Endothelial cell of umbilical vein (primary cell): ENCODE results near the gene AAGAB. TPM values are rescaled to one million over a fixed set of nuclear protein-coding genes. Genes with fewer than 3 reads are reported as not detected.

ENCODE experiments used
- BruUV-seq: library from RNA; stranded (reverse); fragments of 400-500 nt; replicated peaks from 2 replicates; lab custom pipeline; 2021; lab: Mats Ljungman, UMichigan
- CTCF ChIA-PET: fragments of 300-600, 350-600 bp; sonication (Branson Sonifier 250); formaldehyde crosslinking; loops from one replicate; lab custom pipeline; 2021; ENCODE audit warnings: antibody characterized with exemption, inconsistent platforms; lab: Charles Lee
- POLR2A ChIA-PET: fragments of 300-600, 350-600 bp; sonication (Branson Sonifier 250); formaldehyde crosslinking; loops from one replicate; lab custom pipeline; 2021; ENCODE audit warnings: antibody characterized with exemption, inconsistent platforms; lab: Charles Lee
- DNase-seq: peaks from one replicate; pipeline ENCODE4 v3.0.0-alpha.2; 2011; ENCODE audit warnings: low read depth, low spot score
- FAIRE-seq: peaks from 2 replicates; lab custom pipeline; 2011; peaks lifted over from hg19 to GRCh38; lab: Jason Lieb, UNC
- H2AFZ ChIP-seq: 2 replicates; pipeline ENCODE4 v1.6.0; 2012; ENCODE audit warnings: low read depth, low read length, control low read depth, inconsistent platforms
- H3K27ac ChIP-seq: 2 replicates; pipeline ENCODE4 v1.5.1; 2011; ENCODE audit warnings: low read depth, mild to moderate bottlenecking, control low read depth, low read length, moderate library complexity; ENCODE audit not compliant: insufficient read depth
- H3K27me3 ChIP-seq, 2 experiments: 2 replicates each; pipeline versions ENCODE4 v1.6.0 to v1.6.1; 2011; ENCODE audit warnings: low read length in 2 of 2, mixed read lengths in 1 of 2; ENCODE audit not compliant: control insufficient read depth in 2 of 2, insufficient read depth in 2 of 2
- H3K36me3 ChIP-seq, 2 experiments: 2 replicates in 1 of 2; 3 replicates in 1 of 2; pipeline ENCODE4 v1.5.1; 2011; ENCODE audit warnings: low read length in 2 of 2, mild to moderate bottlenecking in 1 of 2, moderate library complexity in 1 of 2; ENCODE audit not compliant: control insufficient read depth in 2 of 2, insufficient read depth in 2 of 2; ENCODE audit errors: extremely low read depth in 1 of 2
- H3K4me1 ChIP-seq: 3 replicates; pipeline ENCODE4 v1.5.1; 2011; ENCODE audit warnings: mild to moderate bottlenecking, low read length; ENCODE audit not compliant: control insufficient read depth, insufficient read depth; ENCODE audit errors: extremely low read depth
- H3K4me2 ChIP-seq: 2 replicates; pipeline ENCODE4 v1.6.1; 2011; ENCODE audit warnings: low read length, control low read depth, mixed read lengths; ENCODE audit not compliant: insufficient read depth
- H3K4me3 ChIP-seq, 3 experiments: fragments of 200-600 bp in 1 of 3; sonication (generic), shearing (Covaris generic) in 1 of 3; replicated peaks in 1 of 3; 2 replicates each; pipeline ENCODE4 v1.5.1; 2011 to 2016; ENCODE audit warnings: control low read depth in 3 of 3, low read length in 3 of 3, mild to moderate bottlenecking in 2 of 3, inconsistent platforms in 1 of 3, low read depth in 1 of 3, moderate library complexity in 1 of 3; ENCODE audit not compliant: insufficient read depth in 1 of 3
- H3K79me2 ChIP-seq: 2 replicates; pipeline ENCODE4 v1.6.0; 2012; ENCODE audit warnings: low read length, inconsistent platforms; ENCODE audit not compliant: control insufficient read depth, insufficient read depth
- H3K9ac ChIP-seq: replicated peaks from 2 replicates; pipeline ENCODE3; 2011; ENCODE audit warnings: low read length, control low read depth; ENCODE audit not compliant: insufficient read depth; ENCODE audit errors: extremely low read depth
- H3K9me1 ChIP-seq: replicated peaks from 3 replicates; pipeline ENCODE4 v1.6.0; 2011; ENCODE audit warnings: mild to moderate bottlenecking, low read length; ENCODE audit not compliant: control insufficient read depth, insufficient read depth; ENCODE audit errors: extremely low read depth
- H3K9me3 ChIP-seq: replicated peaks from 2 replicates; pipeline ENCODE4 v1.5.1; 2012; ENCODE audit warnings: low read length, inconsistent platforms; ENCODE audit not compliant: control insufficient read depth, insufficient read depth
- H4K20me1 ChIP-seq: replicated peaks from 2 replicates; pipeline ENCODE3; 2011; ENCODE audit warnings: mild to moderate bottlenecking, low read length; ENCODE audit not compliant: control insufficient read depth, insufficient read depth; ENCODE audit errors: extremely low read depth
- CTCF ChIP-seq, 2 donors: IDR thresholded peaks; 1 replicate in 1 of 2; 2 replicates in 1 of 2; pipeline ENCODE4 v1.5.1; 2011; ENCODE audit warnings: low read length in 2 of 2, mild to moderate bottlenecking in 2 of 2, moderate library complexity in 2 of 2, control low read depth in 1 of 2, inconsistent platforms in 1 of 2, low read depth in 1 of 2; ENCODE audit not compliant: insufficient read depth in 1 of 2; ENCODE audit errors: extremely low read depth in 1 of 2
- EZH2 ChIP-seq: IDR thresholded peaks from 2 replicates; pipeline ENCODE4 v1.6.1; 2012; ENCODE audit warnings: borderline replicate concordance, low read depth, mild to moderate bottlenecking, moderate library complexity, low read length, inconsistent platforms; ENCODE audit not compliant: severe bottlenecking
- FOS ChIP-seq: IDR thresholded peaks from 2 replicates; pipeline ENCODE4 v1.6.1; 2011; ENCODE audit warnings: mild to moderate bottlenecking, low read length, moderate library complexity, borderline replicate concordance; ENCODE audit not compliant: insufficient read depth
- GATA2 ChIP-seq: IDR thresholded peaks from 2 replicates; pipeline ENCODE4 v1.7.0; 2011; ENCODE audit warnings: low read depth, mild to moderate bottlenecking, moderate library complexity, mixed read lengths, low read length; ENCODE audit not compliant: insufficient read length, insufficient read depth
- JUN ChIP-seq: IDR thresholded peaks from 2 replicates; pipeline ENCODE4 v1.6.1; 2011; ENCODE audit warnings: borderline replicate concordance, low read depth; ENCODE audit not compliant: insufficient read length, insufficient read depth
- MAX ChIP-seq: IDR thresholded peaks from 2 replicates; pipeline ENCODE4 v1.6.1; 2011; ENCODE audit not compliant: insufficient read depth, insufficient read length
- MYC ChIP-seq: IDR thresholded peaks from one replicate; pipeline ENCODE4 v1.6.1; 2011; ENCODE audit warnings: mild to moderate bottlenecking, low read depth, low read length
- POLR2A ChIP-seq: IDR thresholded peaks from 2 replicates; pipeline ENCODE4 v1.6.1; 2012; ENCODE audit warnings: low read depth, mild to moderate bottlenecking, control low read depth, low read length
- POLR2AphosphoS5 ChIP-seq: IDR thresholded peaks from 2 replicates; pipeline ENCODE4 v1.6.1; 2012; ENCODE audit warnings: low read depth, mild to moderate bottlenecking, control low read depth, low read length, moderate library complexity; ENCODE audit not compliant: insufficient read depth
- dilution Hi-C: fragments of 300-500 bp; cut with MboI; formaldehyde crosslinking; loops from one replicate; pipeline ENCODE4 v1.15.0; 2019; ENCODE audit warnings: low sequenced_read_pairs; ENCODE audit not compliant: extremely low pct_ligation_motif_present
- intact Hi-C: fragments of 100-400 bp; cut with micrococcal nuclease; formaldehyde crosslinking; loops from one replicate; pipeline ENCODE4 v1.10.0; 2022
- polyA plus RNA-seq, 4 experiments: library from polyadenylated mRNA; depleted of rRNA in 3 of 4; stranded (reverse) in 3 of 4; unstranded in 1 of 4; fragments of >200 nt; gene quantifications; 2 replicates each; pipeline versions ENCODE4 v1.2.1 to v1.2.3, GENCODE V29; 2011 to 2012; ENCODE audit warnings: missing spikeins in 1 of 4
- total RNA-seq: library from RNA; stranded (reverse); gene quantifications from 2 replicates; pipeline ENCODE4 v1.2.3, GENCODE V29; 2021

Gene AAGAB
- total and polyA plus RNA-seq, 2 donors (not counting 3 experiments of a cell fraction or from before 2014, with no cell fraction given): 21.2 to 42.6 TPM

DNA sequence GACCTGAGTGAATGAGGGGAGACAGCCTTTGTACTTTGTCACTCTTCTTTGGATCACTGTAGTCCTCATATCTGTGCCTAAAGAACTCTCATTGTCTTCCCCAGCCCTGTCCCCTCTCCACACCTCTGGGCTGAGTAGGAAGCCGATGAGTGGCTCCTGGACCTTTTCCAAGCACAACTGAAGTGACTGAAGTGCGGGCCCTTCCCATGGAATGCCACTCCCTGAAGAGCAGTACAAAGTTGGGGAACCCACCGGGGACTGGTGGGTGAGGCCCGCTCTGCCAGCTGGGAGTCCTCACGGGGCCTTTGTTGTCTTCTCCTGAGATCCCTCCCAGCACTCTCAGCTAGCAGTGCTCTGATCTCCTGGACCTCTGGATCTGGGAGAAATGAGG, 90.1 kb downstream of the AAGAB start:
- H3K4me2 ChIP-seq: peak overlapping the region; percentile 29
- peak overlapping the region; percentile 10 for H3K9ac ChIP-seq
- no peaks in the 10 kb centered on the region for H3K9me1 ChIP-seq
- no peak overlapping the region for H3K4me3 ChIP-seq
- FAIRE-seq: peak; percentile 91
- H3K9me3 ChIP-seq: no peaks in the 10 kb centered on the region
- no peak overlapping the region for H2AFZ ChIP-seq
- H3K79me2 ChIP-seq: peaks cover 76% of the 10 kb centered on the region
- BruUV-seq: no TSS peak
- no peaks in the 10 kb centered on the region for H4K20me1 ChIP-seq
- dilution Hi-C loops: no loop called here
- CTCF ChIA-PET: interaction anchor here (1.7 kb wide), 2 partner anchors 16 to 218 kb away, joined by 4 to 5 read pairs; no protein-coding TSS in a partner anchor
- DNase-seq: peak; percentile 63
- no peaks in the 10 kb centered on the region for H3K27me3 ChIP-seq
- no peak for TF ChIP-seq CTCF (IDR thresholded peaks at IDR 0.05; ENCODE audit: extremely low read depth in 1 of 2, insufficient read depth in 1 of 2, low read depth in 1 of 2, low read length in 2 of 2)
- no peak for TF ChIP-seq POLR2AphosphoS5
- TF ChIP-seq MAX: no peak
- TF ChIP-seq JUN: no peak
- TF ChIP-seq POLR2A: no peak
- no peak for TF ChIP-seq GATA2
- TF ChIP-seq EZH2: no peak
- no peak for TF ChIP-seq FOS
- no peak for TF ChIP-seq MYC
- peak overlapping the region; percentile 83 for H3K27ac ChIP-seq
- peaks cover 51% of the 10 kb centered on the region for H3K4me1 ChIP-seq
- intact Hi-C loops: loop anchor here (1.0 kb wide), 1 partner anchor 14 kb away; no protein-coding TSS in a partner anchor
- peaks cover 9 to 16% of the 10 kb centered on the region in 2 experiments for H3K36me3 ChIP-seq
- POLR2A ChIA-PET: no interaction called here
